ENCODE data around the gene PISD.

- TF ChIP-seq CTCF (IDR thresholded peaks at IDR 0.05; ENCODE audit: insufficient read depth, low read length) (no peak), GABPA (IDR thresholded peaks at IDR 0.05; ENCODE audit: low read depth) (no peak)
Observed at GRCh38 chr22:31631436-31631835, 30.6 kb downstream of the PISD start.

Measured in HL-60 (cell line).